Kidney tubule cell (primary cell): ENCODE results near the gene DEAF1.

Source experiments
- DNase-seq: peaks from one replicate; pipeline ENCODE4 v3.0.0-alpha.2; 2018; ENCODE audit warnings: low spot score

DEAF1 gene

GRCh38 chr11:721247-721740, 26.3 kb upstream of the DEAF1 start:
- no peak for DNase-seq

GRCh38 chr11:720642-721246, 25.7 kb upstream of the DEAF1 start:
- peak; percentile 51 for DNase-seq

GRCh38 chr11:720017-720641, 25.1 kb upstream of the DEAF1 start:
- DNase-seq, result no peak

- no peak for DNase-seq
Observed at GRCh38 chr11:719214-720016, 24.4 kb upstream of the DEAF1 start.

DNA sequence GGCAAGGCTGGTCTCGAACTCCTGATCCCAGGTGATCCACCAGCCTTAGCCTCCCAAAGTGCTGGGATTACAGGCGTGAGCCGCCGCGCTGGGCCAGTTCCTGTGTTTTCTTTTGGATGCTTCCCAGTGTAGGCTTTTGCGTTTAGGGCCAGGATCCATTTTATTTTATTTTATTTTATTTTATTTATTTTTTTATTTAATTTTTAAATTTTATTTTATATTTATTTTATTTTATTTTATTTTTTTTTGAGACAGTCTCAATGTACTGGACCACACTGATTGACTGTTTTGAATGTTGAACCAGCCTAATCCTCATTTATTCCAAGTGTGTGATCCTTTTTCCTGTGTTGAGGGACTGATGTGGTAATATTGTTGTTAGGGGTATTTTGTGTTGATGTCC, 19.4 kb upstream of the DEAF1 start:
- no peak for DNase-seq

- no peak for DNase-seq
Observed at GRCh38 chr11:709109-709997, 14.3 kb upstream of the DEAF1 start.

- no peak for DNase-seq
Observed at GRCh38 chr11:708511-708910, 13.5 kb upstream of the DEAF1 start.

DNA sequence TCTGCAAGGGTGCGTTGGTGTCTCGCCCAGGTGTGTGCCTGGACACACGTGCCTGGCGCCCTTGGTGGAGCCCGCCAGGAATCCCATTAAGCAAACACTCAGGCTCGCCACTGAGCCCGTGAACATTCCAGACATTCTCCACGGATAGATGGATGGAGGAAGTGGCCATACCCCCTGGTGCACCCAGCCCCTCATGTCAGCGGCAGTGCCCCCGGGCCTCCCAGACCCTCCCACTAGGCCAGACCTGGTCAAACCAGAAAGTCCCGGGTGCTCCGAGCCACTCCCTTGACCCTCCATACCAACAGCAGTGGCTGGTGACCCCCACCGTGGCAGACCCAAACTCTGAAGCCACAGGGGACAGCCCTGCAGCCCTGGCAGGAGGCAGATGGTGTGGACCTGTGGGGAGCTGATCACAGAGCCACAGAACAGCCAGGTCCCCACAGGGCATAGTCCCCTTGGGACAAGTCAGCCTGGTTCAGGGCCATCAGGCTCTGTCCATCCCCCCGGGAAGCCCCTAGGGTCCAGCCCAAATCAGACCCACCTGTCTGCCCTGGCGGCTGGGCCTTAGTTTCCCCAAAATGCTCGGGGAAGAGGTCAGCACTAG, 12.9 kb upstream of the DEAF1 start:
- peak; percentile 95 for DNase-seq

GRCh38 chr11:706957-707816, 12.2 kb upstream of the DEAF1 start:
- DNase-seq, result peak; percentile 90

GRCh38 chr11:706439-706956, 11.5 kb upstream of the DEAF1 start:
- DNase-seq, result peak; percentile 76

DNA sequence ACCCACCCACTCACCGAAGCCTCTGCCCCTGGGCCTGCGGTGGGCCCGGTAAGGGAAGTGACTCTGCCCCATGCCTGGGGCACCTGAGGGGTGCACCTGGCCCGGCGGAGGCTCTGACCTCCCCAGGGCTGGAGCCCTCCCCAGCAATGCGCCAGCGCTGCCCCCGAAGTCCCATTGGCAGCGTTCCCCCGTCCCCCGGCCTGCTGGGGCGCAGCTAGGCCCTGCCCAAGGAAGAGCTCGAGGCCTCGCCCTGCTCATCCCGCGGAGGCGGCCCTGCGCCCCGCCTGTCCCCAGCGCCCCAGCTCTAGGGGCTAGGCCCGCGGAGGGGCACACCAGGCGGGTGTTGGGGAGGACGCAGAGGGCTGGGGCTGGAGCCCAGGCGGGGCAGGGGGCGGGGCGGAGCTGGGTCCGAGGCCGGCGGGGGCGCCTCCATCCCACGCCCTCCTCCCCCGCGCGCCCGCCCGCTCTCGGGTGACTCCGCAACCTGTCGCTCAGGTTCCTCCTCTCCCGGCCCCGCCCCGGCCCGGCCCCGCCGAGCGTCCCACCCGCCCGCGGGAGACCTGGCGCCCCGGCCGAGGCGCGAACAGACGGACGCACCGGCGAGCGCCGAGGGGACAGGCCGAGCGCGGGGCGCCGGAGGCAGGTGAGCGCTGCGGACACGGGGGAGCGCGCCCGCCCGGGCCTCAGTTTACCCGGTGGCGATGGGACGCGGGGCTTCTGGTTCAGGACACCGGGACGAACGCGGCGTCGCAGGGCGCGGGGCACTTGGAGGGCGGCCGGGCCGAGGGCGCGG, 10.8 kb upstream of the DEAF1 start, which contains the start of gene EPS8L2:
TSS of gene EPS8L2 (plus strand) at position 586 of the 793 bp plus-strand sequence. CDS start 3,177 bp downstream, outside the sequence.
- DNase-seq, result peak; percentile 84

DNA sequence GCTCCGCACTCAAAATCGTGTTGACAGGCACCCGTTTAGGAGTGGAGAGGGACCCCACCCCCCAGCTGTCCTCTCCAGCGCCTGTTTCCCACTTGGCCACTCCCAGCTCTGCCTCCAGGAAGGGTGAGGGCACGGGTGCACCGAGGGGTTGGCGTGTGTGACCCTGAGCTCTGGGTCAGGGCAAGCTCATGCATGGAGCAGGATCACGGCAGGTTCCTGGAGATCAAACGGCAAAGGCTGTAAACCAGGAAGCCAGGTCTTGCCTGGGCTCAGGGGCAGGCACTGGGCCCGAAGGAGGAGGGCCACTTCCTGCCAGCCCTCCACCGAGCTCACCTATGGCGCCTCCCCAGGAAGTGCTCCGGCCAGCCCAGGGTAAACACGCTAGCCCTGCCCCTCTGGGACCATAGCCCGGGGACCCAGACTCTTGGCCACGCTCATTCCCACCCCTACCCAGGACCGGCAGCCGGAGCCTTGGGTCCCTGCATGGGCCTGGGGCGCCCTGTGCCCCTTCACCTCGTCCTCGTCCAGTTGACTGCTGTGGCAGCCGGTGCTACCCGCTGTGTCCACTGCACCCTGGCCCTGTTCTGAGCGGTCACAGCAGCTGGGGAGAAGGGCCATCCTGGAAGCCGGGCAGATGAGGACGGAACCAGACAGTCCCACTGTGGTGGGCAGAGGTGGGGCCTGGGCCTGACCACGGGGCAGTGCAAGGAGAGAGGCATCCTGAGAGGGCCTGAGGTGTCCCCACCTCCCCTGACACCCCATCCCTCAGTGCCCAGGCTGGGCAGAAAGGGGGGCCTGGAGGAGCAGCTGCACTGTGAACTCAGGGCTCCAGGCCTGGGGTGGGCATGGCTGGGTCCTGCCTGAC, 10.0 kb upstream of the DEAF1 start:
- DNase-seq, result peak; percentile 88

DNA sequence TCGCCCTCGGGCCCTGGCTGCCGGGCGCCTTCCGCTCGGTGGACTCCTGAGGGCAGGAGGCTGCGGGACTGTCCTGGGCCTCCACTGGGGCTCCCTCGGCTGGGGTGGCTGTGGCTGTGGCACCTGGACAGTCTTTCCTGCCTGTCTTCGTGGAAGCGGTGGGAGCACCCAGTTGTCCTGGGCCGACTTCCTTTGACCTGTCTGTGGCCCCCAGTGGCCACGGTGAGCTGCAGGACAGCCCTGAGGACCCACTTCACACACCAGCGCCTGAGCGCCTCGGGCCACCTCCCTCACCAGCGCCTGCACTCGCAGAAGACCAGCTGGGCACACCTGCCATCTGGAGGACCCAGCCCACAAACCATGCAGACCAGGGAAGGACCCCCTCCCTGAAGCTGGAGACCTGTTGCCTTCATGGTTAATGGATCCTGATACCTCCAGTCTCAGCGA, 9.2 kb upstream of the DEAF1 start:
- no peak for DNase-seq

- no peak for DNase-seq
Observed at GRCh38 chr11:703506-703905, 8.5 kb upstream of the DEAF1 start.

DNA sequence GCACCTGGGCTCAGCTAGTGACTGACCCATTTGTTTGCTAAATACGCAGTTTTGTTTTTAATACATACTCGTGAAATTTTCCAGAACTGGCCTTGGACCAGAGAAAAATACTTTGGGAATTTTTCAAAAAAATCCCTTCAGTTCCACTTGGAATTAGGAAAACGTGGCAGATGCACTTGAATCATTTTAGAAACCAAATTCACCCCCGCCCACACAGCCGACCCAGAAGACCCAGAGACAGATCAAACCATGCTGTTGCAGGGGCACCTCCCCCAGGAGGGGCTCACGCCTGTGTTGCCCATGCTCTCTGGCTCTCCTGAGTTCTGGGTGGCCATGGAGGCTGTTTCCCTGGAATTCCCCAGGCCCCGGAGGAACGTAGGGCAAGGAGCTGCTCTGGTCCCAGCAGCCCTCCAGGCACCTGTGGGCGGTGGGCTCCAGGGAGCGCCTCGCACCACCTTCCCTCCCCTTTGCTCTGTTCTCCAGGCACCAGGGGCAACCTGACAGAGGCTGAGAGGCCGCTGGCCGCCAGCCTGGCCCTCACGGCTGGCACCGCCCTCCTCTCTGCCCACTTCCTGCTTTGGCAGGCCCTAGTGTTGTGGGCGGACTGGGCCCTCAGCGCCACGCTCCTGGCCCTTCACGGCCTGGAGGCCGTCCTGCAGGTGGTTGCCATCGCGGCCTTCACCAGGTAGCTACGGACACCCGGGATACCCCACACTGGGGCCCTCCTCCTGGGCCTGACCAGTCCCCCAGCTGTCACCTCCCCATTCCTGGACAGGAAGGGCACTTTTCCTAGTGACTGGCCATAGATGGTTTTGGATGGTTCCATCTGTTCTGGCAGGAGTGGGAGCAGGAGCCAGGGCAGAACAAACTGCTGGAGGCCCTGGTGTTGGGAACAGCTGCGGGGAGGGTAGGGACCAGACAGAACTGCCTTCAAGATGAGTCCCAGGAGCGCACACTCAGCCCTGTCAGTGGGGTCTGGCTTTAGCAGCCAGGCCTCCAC, 7.7 kb upstream of the DEAF1 start:
- DNase-seq, result peak; percentile 70

GRCh38 chr11:701741-702461, 6.9 kb upstream of the DEAF1 start:
- no peak for DNase-seq
